GM19324 (cell line): ENCODE results near the gene NNMT.
"Not testable (repeated sequence)": the region's sequence is repeated elsewhere in the genome, so short reads cannot be mapped to it uniquely, and the experiment has no call there.

Experiments
- ATAC-seq: cut with Tn5 transposase; IDR thresholded peaks from one replicate; pipeline ENCODE4 v1.9.1; 2021; ENCODE audit warnings: mild to moderate bottlenecking, moderate library complexity; ENCODE audit not compliant: unreplicated experiment, low FRiP score

The NNMT gene

DNA sequence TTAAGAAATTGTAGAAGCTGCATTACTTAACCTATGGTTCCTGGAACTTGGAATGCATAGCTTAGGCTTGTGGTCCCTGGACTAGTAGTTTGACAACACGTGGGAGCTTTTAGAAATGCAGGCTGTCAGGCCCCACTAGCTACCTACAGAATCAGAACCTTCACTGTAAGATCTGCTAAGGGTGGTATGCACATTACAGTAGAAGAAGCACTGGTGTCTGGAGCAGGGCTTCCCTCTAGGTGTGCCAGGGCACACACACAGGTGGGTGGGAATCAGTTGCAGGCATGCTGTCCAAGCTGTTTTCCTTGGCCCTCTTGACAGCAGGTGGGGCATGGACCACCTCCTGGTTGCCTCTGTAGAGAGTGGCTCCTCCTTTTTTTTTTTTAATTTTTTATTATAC is 8.8 kb downstream of the NNMT start:
- ATAC-seq = no peak

DNA sequence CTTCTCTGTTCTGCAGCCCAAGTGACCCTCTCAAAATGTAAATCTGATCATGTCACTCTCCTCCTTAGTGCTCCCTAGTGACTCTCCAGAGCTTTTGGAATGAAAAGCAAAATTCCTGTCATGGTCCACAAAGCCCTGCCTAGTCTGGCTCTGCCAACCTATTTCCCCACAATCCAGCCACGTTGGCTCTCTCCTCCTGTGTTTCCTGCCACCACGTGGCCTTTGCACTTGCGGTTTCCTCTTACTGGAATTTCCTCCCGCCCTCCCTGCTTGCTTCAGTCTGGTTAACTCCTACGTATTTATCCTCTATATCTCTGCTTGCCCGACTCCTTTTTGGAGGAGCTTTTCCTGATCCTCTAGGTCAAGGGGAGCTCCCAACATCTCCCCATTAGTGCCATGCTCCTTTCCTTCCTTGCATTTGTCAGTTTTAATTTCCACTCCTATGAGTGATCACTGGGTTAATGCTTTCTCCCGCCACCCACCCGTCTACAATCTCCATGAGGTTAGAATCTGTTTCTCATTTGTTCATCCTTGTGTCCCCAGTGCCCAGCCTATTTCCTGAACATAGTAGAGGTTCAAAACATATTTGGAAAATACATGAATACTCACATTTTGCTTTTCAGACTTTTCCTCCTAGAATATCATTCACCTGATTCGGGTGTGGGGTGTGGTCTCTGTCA is 11.5 kb downstream of the NNMT start:
- no peak for ATAC-seq

DNA sequence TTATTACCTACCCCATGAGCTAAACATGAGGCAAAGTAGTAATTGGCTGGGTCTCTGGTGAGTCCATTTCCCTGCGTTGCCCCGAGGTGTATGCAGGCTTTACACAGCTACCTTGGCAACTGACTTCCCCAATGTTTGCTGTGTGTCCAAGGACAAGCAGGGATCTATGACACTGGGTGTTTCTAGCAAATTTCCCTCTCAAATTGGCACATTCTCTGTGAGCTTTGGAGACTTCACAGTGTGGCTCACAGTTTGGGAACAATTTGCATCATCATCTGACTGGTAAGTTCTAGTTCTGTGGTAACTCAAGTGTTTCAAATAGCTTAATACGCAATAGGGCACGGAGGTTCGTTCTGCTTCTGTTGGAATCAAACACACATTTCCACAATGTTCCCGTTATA is 12.5 kb downstream of the NNMT start:
- no peak for ATAC-seq

DNA sequence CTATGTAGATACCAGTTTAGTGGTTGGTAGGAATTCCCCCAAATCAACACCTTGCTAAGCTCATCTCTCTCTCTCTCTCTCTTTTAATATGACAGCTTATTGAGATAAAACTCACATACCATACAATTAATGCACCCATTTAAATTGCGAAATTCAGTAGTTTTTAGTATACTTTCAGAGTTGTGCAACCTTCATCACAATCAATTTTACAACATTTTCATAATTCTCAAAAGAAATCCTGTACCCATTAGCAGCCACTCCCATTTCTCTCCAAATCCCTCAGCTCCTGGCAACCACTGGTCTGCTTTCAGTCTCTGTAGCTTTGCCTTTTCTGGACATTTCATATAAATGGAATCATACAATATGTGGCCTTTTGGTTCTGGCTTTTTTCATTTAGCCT is 13.3 kb downstream of the NNMT start:
- no peak for ATAC-seq

DNA sequence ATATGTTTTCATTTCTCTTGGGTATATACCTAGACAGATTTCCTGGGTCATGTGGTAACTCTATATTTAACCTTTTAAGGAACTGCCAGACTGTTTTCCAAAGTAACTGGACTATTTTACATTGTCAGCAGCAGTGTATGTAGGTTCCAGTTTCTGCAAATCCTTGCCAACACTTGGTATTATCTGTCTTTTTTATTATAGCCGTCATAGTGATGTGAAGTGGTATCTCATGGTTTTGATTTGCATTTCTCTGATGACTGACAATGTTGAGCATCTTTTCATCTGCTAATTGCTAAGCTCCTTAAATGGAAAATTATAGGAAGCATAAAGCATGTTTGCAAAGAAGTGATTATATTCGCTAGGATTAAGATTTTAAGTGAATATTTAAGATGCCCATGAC is 13.9 kb downstream of the NNMT start:
- ATAC-seq = no peak

DNA sequence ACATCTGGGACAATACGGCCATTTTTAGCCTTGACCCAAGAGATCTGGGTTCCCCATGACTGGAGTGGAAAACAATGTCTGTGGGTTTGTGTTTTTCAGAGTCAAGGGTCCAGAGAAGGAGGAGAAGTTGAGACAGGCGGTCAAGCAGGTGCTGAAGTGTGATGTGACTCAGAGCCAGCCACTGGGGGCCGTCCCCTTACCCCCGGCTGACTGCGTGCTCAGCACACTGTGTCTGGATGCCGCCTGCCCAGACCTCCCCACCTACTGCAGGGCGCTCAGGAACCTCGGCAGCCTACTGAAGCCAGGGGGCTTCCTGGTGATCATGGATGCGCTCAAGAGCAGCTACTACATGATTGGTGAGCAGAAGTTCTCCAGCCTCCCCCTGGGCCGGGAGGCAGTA is 15.7 kb downstream of the NNMT start:
- ATAC-seq = no peak

DNA sequence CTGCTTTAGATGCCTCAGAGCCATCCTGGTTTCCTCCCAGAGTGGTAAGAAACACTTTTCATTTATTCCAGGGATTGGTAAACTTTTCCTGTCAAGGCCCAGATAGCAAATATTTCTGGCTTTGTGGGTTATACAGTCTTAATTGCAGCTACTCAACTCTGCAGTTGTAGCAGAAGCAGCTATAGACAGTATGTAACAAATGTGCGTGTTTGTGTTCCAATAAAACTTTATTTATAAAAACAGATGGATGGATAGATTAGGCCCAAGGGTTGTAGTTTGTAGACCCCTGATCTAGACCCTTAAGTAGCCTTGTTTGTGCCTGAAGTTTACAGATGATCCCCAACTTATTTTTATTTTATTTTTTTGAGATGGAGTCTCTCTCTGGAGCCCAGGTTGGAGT is 17.9 kb downstream of the NNMT start:
- no peak for ATAC-seq

DNA sequence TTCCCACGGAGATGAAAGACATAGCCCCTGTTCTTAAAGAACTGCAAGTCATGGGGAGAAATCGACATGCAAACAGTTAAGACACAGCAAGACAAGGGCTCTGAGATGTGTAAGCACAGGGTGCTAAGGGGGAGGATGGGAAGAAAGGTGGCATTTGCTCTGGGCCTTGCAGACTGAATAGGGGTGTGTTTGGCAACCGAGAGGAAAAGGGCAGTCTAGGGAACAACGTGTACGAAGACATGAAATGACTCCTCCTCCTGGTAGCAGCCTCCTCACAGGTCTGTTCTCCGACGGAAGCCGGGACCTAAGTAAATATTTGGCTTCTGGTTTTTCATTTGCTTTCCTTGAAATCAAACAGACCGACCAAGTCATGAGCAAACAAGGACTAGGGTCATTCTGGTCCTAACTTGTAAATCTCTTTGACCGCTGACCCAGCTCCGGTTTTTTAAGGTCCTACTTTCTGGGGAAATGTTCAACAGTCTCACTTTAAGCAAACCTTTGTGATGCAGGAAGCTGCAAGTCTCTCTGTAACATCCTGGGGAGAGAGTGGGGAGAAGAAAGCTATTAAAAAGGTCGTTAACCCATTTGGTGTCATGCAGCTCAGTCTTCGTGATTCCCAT is 19.7 kb downstream of the NNMT start:
- no peak for ATAC-seq

DNA sequence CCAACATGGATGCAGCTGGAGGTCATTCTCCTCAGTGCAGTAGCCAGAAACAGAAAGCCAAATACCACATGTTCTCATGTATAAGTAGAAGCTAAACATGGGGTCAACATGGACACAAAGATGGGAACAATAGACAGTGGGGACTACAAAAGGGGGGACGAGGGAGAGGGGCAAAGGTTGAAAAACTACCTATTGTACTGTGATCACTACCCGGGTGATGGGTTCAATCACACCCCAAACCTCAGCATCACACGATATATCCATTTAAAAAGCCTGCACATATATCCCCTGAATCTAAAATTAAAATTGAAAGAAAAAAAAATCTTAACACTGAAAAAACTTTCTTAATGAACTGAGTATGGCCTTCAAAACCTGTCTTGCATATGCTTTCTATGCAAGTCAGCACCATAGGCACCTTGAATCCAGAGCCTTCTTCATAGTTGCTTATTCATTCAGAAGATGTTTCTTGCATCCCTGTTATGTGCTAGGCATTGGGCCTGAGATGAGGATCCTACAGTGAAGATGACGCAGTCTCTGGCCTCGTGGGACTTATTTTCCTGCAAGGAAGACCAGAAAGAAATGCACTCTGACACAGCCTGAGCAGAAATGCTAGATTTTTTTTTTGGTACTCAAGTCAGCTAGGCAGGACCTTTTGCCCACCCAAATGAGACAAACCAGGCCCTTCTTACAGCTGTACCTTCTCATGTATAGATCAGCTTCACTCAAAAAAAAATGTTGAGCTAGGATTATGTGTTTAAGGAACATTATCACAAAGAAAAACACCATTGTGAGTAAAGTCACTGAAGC is 21.0 kb downstream of the NNMT start:
- no peak for ATAC-seq

DNA sequence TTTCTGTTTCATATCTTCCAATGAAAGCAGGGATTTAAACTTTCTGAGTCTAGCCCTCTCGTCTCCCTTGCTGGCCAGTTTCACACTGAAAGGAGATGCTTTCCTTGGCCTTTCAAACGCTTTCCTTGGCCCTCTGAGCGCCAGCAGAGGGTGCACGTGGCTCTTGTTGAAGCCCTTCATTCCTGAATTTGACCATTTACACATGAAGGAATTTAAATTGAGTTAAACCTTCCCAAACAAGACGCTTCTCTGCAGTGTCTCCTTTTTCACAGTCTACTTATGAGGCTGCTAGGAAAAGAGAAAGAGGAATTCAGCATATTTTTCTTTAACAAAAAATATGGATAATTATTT is 21.6 kb downstream of the NNMT start:
- ATAC-seq = no peak

DNA sequence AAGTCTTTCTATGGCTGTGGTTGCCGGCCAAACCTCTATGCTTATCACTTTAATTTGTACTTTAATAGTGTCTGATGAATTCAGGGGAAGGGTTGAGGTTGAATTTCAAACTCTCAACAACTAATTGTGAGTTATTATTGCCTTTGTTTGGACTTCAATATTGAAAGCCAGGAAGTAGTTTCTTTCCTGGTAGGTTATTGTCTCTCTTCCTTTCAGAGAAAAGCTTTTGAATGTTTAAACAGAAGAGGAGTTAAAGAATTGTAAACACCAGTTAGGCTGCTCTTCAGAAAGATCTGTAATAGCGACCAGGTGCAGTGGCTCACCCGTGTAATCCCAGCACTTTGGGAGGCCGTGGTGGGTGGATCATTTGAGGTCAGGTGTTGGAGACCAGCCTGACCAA is 22.2 kb downstream of the NNMT start:
- no peak for ATAC-seq

DNA sequence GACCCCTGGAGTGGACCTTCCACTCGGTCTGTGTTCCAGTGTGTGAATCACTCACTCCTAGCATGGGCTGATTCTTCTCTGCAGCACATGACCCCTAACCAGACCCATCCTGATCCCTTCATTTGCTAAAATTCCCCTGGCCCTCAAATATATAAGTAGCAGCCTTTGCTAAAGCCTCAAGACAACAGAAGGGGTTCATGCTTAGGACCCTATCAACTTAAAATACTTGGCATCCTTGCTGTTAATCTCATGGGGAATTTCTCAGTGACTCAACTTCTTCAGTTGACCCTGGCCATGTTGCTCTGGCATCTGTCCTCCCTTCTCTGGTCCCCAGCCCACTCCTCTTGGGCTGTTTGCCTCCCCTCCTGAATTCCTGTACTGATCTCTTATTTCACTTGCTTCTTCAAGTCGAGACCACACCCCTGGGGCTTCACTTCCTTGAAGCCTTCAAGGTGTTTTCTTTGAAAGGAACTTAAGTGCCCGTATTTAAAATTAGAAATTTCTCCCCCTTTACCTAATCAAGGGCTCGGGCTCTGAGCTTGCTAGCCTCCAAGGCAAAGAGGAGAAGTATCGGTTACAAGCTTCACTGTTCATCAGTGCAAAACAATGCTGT is 23.6 kb downstream of the NNMT start:
- no peak for ATAC-seq

DNA sequence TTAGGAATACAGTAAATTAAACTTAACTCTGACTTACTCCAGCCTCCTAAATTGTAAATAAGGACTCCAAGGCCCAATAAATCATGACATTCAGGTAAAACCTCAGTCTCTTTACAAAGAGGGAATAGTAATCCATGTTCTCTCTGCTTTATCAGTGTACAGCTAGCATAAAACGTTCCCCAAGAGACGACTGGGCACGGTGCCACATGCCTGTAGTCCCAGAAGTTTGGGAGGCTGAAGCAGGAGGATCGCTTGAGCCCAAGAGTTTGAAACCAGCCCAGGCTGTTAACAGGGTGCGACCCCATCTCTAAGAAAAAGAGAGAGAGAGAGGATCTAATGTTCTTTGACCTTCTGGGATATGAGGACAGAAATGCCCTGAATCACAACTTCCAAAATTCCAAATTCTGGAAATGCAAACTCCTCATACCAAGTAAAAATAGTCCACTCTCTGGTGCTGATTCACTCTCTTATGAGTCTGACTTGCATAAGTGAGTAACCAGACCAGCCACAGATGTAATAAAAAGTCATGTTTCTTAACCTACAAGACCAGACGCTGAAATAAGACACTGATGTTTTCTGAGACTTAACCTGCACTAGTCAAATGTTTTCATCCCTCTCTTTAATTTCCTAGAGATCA is 25.5 kb downstream of the NNMT start:
- ATAC-seq = no peak

DNA sequence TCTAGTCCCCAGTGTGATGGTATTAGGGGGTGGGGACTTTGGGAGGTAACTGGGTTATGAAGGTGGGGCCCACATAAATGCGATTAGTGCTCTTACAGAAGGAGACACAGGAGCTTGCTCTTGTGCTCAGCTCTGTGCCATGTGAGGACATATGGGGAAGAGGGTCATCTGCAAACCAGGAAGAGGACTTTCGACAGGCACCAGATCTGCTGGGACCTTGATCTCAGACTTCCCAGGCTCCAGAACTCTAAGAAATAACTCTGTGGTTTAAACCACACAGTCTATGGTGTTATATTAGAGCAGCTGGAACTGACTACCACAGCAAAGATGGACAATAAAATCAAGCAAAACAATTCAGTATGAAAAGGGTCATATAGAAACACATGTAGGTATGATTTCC is 26.7 kb downstream of the NNMT start:
- no peak for ATAC-seq

DNA sequence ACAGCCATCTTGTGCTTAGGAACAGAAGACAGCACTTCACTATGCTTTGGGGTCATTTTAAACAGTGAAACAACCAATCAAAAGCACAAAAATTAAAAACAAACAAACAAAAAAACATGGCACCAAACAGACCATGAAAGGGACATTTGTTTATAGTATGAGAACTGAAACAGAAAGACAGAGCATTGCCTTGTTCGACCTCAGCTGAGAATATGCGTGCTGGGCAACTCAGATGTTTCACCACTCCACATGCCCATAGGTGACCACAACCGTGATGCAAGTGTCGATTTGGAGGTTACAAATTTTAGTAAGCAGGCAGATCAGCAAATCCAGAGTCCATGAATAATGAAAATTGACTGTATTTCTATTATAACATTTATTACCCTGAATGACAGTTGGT is 30.0 kb downstream of the NNMT start:
- no peak for ATAC-seq

DNA sequence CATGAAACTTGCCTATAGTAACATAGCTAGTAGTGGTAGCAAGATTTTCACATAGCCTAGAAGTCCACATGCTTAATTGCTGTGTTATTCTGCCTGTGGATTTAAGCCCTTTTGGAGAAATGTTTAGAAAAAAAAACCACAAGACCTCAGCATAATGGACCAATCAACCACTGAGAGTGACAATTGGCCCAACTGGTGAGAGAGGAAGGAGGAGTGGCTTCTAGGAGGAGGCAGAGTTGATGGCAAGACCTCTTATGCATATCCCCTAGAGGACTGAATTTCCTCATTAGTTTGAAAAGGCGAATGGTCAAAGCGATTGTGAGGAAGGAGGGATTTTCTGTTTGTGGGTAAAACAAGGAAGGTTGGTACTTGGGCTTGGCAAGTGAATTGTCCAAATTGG is 30.6 kb downstream of the NNMT start:
- ATAC-seq = no peak

DNA sequence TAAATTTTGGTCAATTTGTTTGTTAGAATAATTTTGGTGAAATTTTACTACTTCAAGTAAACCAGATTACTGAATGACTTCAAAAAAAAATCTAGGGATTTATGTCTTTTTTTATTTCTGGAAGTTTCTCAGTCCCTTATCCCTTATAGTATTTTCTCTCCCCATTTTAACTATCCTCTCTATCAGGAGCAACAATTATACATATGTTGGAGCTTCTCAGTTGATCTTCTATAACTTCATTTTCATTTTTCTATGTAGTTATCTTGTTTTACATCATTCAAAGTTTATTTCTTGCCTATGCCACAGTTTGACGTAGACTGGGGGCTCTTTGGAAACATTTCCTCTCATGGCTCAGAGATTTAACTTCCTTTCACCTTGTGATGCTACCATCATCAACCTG is 34.2 kb downstream of the NNMT start:
- ATAC-seq = no peak

DNA sequence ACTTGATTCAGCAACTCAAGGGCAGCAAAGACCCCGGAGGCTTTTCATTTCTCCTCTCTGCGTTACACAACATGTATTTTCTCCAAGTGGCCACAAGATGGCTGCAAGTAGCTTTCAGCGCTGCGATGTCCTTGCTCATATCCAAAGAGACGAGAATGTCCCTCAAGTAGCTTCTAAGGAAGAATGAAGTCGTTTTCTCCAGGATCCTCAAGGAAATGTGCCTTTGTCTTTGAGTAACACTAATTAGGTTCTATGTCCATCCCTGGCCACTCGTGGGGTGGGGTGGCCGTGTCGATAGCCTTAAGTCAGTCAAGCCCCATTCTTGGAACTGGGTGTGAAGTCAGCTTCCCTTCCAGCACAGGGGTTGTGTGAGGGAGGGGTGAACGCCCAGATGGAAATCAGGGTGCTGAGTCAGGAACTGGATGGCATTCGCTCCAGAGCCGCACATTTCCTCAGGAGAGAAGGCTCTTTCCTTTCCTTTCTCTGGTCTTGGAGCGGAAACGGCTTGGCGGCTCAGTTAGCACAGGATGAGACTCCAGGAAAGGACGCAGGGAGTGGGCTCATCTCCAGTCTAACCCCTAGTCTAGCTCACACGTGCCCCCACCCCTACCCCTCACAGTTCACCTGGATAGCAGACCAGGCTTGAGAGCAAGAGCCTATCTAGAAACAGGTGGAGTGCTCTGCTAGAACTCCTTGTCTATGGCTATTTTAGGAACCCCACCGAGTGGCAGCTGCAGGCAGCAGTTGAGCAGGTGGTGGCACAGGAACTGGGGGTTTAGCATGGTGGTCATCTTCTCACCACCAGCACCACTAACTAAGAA is 44.3 kb downstream of the NNMT start:
- no peak for ATAC-seq

DNA sequence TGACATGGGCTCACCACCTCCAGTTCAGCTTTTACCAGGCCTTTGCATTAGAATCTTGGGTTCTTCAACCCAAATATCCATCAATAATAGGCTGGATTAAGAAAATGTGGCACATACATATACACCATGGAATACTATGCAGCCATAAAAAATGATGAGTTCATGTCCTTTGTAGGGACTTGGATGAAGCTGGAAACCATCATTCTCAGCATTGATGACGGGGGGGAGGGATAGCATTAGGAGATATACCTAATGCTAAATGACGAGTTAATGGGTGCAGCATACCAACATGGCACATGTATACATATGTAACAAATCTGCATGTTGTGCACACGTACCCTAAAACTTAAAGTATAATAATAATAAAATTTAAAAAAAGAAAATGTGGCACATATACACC is 45.5 kb downstream of the NNMT start:
- not testable (repeated sequence) for ATAC-seq

DNA sequence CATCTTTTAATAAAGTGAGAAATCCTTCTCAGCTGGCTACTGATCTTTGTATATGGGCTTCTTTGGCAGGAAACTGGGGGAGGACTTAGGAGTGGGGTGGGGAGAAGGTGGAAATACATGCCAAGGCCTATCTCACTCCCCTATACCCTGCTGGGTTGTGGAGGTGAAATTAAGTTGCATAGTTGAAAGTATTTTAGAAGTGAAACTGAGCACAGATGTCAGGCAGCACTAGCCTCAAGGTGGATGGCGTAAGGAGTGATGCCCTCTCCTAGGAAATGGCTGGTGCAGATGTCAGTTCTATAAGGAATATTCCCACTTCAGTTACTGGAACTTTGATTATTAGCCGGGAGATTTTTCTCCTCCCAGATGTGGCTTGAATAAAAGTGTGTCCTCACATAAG is 46.3 kb downstream of the NNMT start:
- no peak for ATAC-seq
